Transverse colon (tissue), 4 donors: ENCODE measurements around the gene SLC44A4.

ENCODE experiments used
- POLR2A ChIP-seq: fragments of 450-650 bp; IDR thresholded peaks from one replicate; pipeline ENCODE4 v1.6.1; 2016; ENCODE audit warnings: antibody characterized with exemption, mild to moderate bottlenecking, moderate library complexity
- POLR2AphosphoS5 ChIP-seq, 3 donors: sonication (generic); formaldehyde crosslinking; IDR thresholded peaks; one replicate each; pipeline ENCODE4 v1.6.1; 2016; ENCODE audit warnings: antibody characterized with exemption in 3 of 3
- TF ChIP-seq, protein P1 (sequence below), 5 experiments: fragments of 200-600 bp in 3 of 5; fragments of 450-650 bp in 2 of 5; sonication (generic) in 3 of 5; IDR thresholded peaks; 1 replicate in 2 of 5; 2 replicates in 3 of 5; pipeline ENCODE4 v1.5.1; 2016 to 2017; ENCODE audit warnings: antibody characterized with exemption in 5 of 5, inconsistent platforms in 3 of 5, mild to moderate bottlenecking in 2 of 5, moderate library complexity in 1 of 5

DNA sequence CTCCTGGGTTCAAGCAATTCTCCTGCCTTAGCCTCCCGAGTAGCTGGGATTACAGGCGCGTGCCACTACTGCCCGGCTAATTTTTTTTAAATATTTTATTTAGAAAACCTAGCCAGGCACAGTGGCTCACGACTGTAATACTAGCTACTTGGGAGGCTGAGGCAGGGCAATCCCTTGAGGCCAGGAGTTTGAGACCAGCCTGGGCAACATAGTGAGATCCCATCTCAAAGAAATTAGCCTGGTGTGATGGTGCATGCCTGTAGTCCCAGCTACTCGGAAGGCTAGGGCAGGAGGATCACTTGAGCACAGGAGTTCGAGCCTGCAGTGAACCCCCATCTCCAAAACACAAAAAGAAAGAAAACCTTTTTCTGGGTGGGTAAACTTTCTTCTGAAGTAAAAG lies 2.4 kb downstream of the SLC44A4 start:
- TF ChIP-seq, protein P1, sequence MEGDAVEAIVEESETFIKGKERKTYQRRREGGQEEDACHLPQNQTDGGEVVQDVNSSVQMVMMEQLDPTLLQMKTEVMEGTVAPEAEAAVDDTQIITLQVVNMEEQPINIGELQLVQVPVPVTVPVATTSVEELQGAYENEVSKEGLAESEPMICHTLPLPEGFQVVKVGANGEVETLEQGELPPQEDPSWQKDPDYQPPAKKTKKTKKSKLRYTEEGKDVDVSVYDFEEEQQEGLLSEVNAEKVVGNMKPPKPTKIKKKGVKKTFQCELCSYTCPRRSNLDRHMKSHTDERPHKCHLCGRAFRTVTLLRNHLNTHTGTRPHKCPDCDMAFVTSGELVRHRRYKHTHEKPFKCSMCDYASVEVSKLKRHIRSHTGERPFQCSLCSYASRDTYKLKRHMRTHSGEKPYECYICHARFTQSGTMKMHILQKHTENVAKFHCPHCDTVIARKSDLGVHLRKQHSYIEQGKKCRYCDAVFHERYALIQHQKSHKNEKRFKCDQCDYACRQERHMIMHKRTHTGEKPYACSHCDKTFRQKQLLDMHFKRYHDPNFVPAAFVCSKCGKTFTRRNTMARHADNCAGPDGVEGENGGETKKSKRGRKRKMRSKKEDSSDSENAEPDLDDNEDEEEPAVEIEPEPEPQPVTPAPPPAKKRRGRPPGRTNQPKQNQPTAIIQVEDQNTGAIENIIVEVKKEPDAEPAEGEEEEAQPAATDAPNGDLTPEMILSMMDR (IDR thresholded peaks at IDR 0.05): no peak
- no peak for TF ChIP-seq POLR2AphosphoS5 (IDR thresholded peaks at IDR 0.05)
- no peak for TF ChIP-seq POLR2A
